GM23338 (cell line): ENCODE results near the gene AQP12B. TPM values are rescaled to one million over a fixed set of nuclear protein-coding genes. Genes with fewer than 3 reads are reported as not detected.
A peak's percentile ranks its signal among the peaks of the same experiment; 100 is the strongest.

Source experiments
- ATAC-seq: fragments of 200-7000 bp; cut with Tn5 transposase; 3 replicates; pipeline ENCODE4 v1.9.1; 2020
- DNase-seq: peaks from one replicate; pipeline ENCODE4 v3.0.0-alpha.2; 2015; ENCODE audit warnings: low spot score
- H2AFZ ChIP-seq: fragments of 200-600 bp; sonication (generic); 2 replicates; pipeline ENCODE4 v1.8.0; 2016; ENCODE audit warnings: antibody characterized with exemption, mild to moderate bottlenecking, moderate library complexity
- H3F3A ChIP-seq: fragments of 200-600 bp; sonication (generic); replicated peaks from 2 replicates; pipeline ENCODE4 v1.8.0; 2017; ENCODE audit warnings: antibody characterized with exemption, mixed run types, low read depth
- H3K27ac ChIP-seq: fragments of 200-600 bp; sonication (generic); 2 replicates; pipeline ENCODE4 v1.6.1; 2016; ENCODE audit warnings: low read depth
- H3K27me3 ChIP-seq: fragments of 200-600 bp; sonication (generic); 2 replicates; pipeline ENCODE4 v1.8.0; 2016; ENCODE audit warnings: mild to moderate bottlenecking, mixed run types, moderate library complexity; ENCODE audit not compliant: insufficient read depth
- H3K36me3 ChIP-seq: fragments of 200-600 bp; sonication (generic); 2 replicates; pipeline ENCODE4 v1.8.0; 2016; ENCODE audit warnings: mild to moderate bottlenecking; ENCODE audit not compliant: insufficient read depth
- H3K4me1 ChIP-seq: fragments of 200-600 bp; sonication (generic); 2 replicates; pipeline ENCODE4 v1.8.0; 2016; ENCODE audit warnings: mild to moderate bottlenecking, moderate library complexity; ENCODE audit not compliant: insufficient read depth
- H3K4me2 ChIP-seq: fragments of 200-600 bp; sonication (generic); 2 replicates; pipeline ENCODE4 v1.7.1; 2017; ENCODE audit warnings: mixed run types
- H3K4me3 ChIP-seq: fragments of 200-600 bp; sonication (generic); 2 replicates; pipeline ENCODE4 v1.6.1; 2016; ENCODE audit warnings: mixed run types
- H3K79me2 ChIP-seq: fragments of 200-600 bp; sonication (generic); replicated peaks from 2 replicates; pipeline ENCODE4 v1.8.0; 2017; ENCODE audit warnings: mild to moderate bottlenecking; ENCODE audit not compliant: insufficient read depth
- H3K9me2 ChIP-seq: fragments of 200-600 bp; sonication (generic); 2 replicates; pipeline ENCODE4 v1.8.0; 2017; ENCODE audit not compliant: insufficient read depth
- H4K20me1 ChIP-seq: fragments of 200-600 bp; sonication (generic); replicated peaks from 2 replicates; pipeline ENCODE4 v1.8.0; 2017; ENCODE audit warnings: mild to moderate bottlenecking; ENCODE audit not compliant: insufficient read depth
- H3K27ac Mint-ChIP-seq: 2 replicates; pipeline ENCODE4 v1.8.0; 2020; ENCODE audit warnings: inconsistent platforms, mild to moderate bottlenecking, moderate library complexity, mixed read lengths
- H3K27me3 Mint-ChIP-seq: 3 replicates; pipeline ENCODE4 v1.8.0; 2022; ENCODE audit warnings: low read depth, mild to moderate bottlenecking, moderate library complexity, mixed read lengths, inconsistent platforms; ENCODE audit not compliant: insufficient read depth, poor library complexity
- H3K36me3 Mint-ChIP-seq: 3 replicates; pipeline ENCODE4 v1.8.0; 2021; ENCODE audit warnings: low read depth, mild to moderate bottlenecking, inconsistent platforms, moderate library complexity, mixed read lengths
- H3K4me1 Mint-ChIP-seq: 3 replicates; pipeline ENCODE4 v1.8.0; 2020; ENCODE audit warnings: mild to moderate bottlenecking, inconsistent platforms, mixed read lengths
- H3K4me3 Mint-ChIP-seq: 3 replicates; pipeline ENCODE4 v1.8.0; 2021; ENCODE audit warnings: moderate library complexity, mild to moderate bottlenecking, inconsistent platforms, mixed read lengths
- H3K9me3 Mint-ChIP-seq: 3 replicates; pipeline ENCODE4 v1.8.0; 2020; ENCODE audit warnings: moderate library complexity, mild to moderate bottlenecking, inconsistent platforms, mixed read lengths
- CREB1 ChIP-seq: fragments of 250-450 bp; sonication (Bioruptor Pico); IDR thresholded peaks from 2 replicates; pipeline ENCODE4 v1.5.0; 2020; ENCODE audit warnings: low read depth, mild to moderate bottlenecking, moderate library complexity
- EZH2phosphoT487 ChIP-seq: fragments of 200-600 bp; sonication (generic); IDR thresholded peaks from one replicate; pipeline ENCODE4 v1.8.1; 2018; ENCODE audit warnings: antibody characterized with exemption; ENCODE audit not compliant: unreplicated experiment
- NANOG ChIP-seq: IDR thresholded peaks from 2 replicates; pipeline ENCODE4 v1.6.1; 2016; ENCODE audit warnings: antibody characterized with exemption, borderline replicate concordance
- REST ChIP-seq: IDR thresholded peaks from one replicate; pipeline ENCODE4 v1.6.1; 2018; ENCODE audit warnings: antibody characterized with exemption; ENCODE audit not compliant: unreplicated experiment
- ZNF114 ChIP-seq: fragments of 250-450 bp; sonication (Bioruptor Pico); IDR thresholded peaks from 2 replicates; pipeline ENCODE4 v1.5.0; 2020; ENCODE audit warnings: mild to moderate bottlenecking, moderate library complexity
- ZNF462 ChIP-seq: fragments of 250-450 bp; sonication (Bioruptor Pico); IDR thresholded peaks from 2 replicates; pipeline ENCODE4 v1.5.0; 2020; ENCODE audit warnings: mild to moderate bottlenecking, moderate library complexity
- polyA plus RNA-seq: library from polyadenylated mRNA; unstranded; fragments of >200 nt; fragmentation: Nextera tagmentation; extraction: Ambion mirVana; gene quantifications from 2 replicates; pipeline ENCODE4 v1.2.1, GENCODE V29; 2016
- total RNA-seq: library from RNA; depleted of rRNA; stranded (reverse); fragments of >200 nt; shearing (Covaris generic); gene quantifications from 2 replicates; pipeline ENCODE4 v1.2.3, GENCODE V29; 2014

The AQP12B gene
- total and polyA plus RNA-seq, 2 experiments from 2014 or later = not detected

GRCh38 chr2:240655931-240656886, 26.5 kb downstream of the AQP12B start:
- H3K36me3 ChIP-seq = no peaks in the 10 kb centered on the region
- H3K27ac ChIP-seq = no peak overlapping the region
- ATAC-seq (peak; percentile 53), DNase-seq (no peak)
- peak overlapping the region; percentile 63; the same call in 1 of the 2 replicates for H2AFZ ChIP-seq
- Mint-ChIP-seq H3K4me3 (no peak overlapping the region), H3K36me3 (no peaks in the 10 kb centered on the region), H3K4me1 (no peaks in the 10 kb centered on the region), H3K27me3 (peaks cover 7% of the 10 kb centered on the region), H3K9me3 (no peaks in the 10 kb centered on the region; the same call in 1 of the 3 replicates), H3K27ac (no peak overlapping the region)
- H3K79me2 ChIP-seq = no peaks in the 10 kb centered on the region
- H3K9me2 ChIP-seq = no peaks in the 10 kb centered on the region
- no peaks in the 10 kb centered on the region for H3F3A ChIP-seq
- H3K4me3 ChIP-seq = no peak overlapping the region
- no peaks in the 10 kb centered on the region for H3K27me3 ChIP-seq
- no peaks in the 10 kb centered on the region for H3K4me1 ChIP-seq
- H3K4me2 ChIP-seq = no peak overlapping the region
- H4K20me1 ChIP-seq = no peaks in the 10 kb centered on the region
- TF ChIP-seq ZNF462 (CRISPR knock-in tag) (no peak), CREB1 (CRISPR knock-in tag) (no peak)

GRCh38 chr2:240651185-240651584, 31.5 kb downstream of the AQP12B start:
- no peaks in the 10 kb centered on the region; the same call in 1 of the 3 replicates for H3K9me3 Mint-ChIP-seq
- H3K27me3 ChIP-seq = no peaks in the 10 kb centered on the region
- DNase-seq (no peak), ATAC-seq (no peak)
- H2AFZ ChIP-seq = no peak overlapping the region
- H3K36me3 ChIP-seq = no peaks in the 10 kb centered on the region
- no peaks in the 10 kb centered on the region for H3K79me2 ChIP-seq
- H3K4me2 ChIP-seq = no peak overlapping the region
- H3K4me3 Mint-ChIP-seq = no peak overlapping the region
- H3K4me1 ChIP-seq = no peaks in the 10 kb centered on the region
- H3K27ac ChIP-seq = no peak overlapping the region
- no peaks in the 10 kb centered on the region for H3K36me3 Mint-ChIP-seq
- no peaks in the 10 kb centered on the region for H3K9me2 ChIP-seq
- peaks cover 10% of the 10 kb centered on the region for H3K4me1 Mint-ChIP-seq
- H3K27me3 Mint-ChIP-seq = peaks cover 16% of the 10 kb centered on the region
- H3K27ac Mint-ChIP-seq = no peak overlapping the region
- no peaks in the 10 kb centered on the region for H3F3A ChIP-seq
- H4K20me1 ChIP-seq = no peaks in the 10 kb centered on the region
- H3K4me3 ChIP-seq = no peak overlapping the region
- TF ChIP-seq ZNF114 (no peak), REST (no peak), EZH2phosphoT487 (no peak), NANOG (no peak)
